HEK293 (cell line): ENCODE data around the gene LPP.

Experiments
- ZFHX2 ChIP-seq: fragments of 450-650 bp; formaldehyde crosslinking; conservative IDR thresholded peaks from 2 replicates; pipeline ENCODE4 v1.5.1; 2016; ENCODE audit warnings: missing biosample characterization, missing genetic modification characterization
- ZNF23 ChIP-seq: fragments of 450-650 bp; formaldehyde crosslinking; IDR thresholded peaks from 2 replicates; pipeline ENCODE4 v1.5.1; 2016; ENCODE audit warnings: missing biosample characterization, missing genetic modification characterization, borderline replicate concordance
- ZNF521 ChIP-seq: fragments of 450-650 bp; formaldehyde crosslinking; IDR thresholded peaks from 2 replicates; pipeline ENCODE4 v1.5.1; 2017; ENCODE audit warnings: missing biosample characterization, mild to moderate bottlenecking, missing genetic modification characterization
- ZNF555 ChIP-seq: fragments of 450-650 bp; formaldehyde crosslinking; conservative IDR thresholded peaks from 2 replicates; pipeline ENCODE4 v1.5.1; 2017; ENCODE audit warnings: missing biosample characterization, mild to moderate bottlenecking, missing genetic modification characterization, inconsistent platforms
- ZXDB ChIP-seq: fragments of 450-650 bp; formaldehyde crosslinking; IDR thresholded peaks from 2 replicates; pipeline ENCODE4 v1.5.1; 2016; ENCODE audit warnings: missing biosample characterization, missing genetic modification characterization
- TF ChIP-seq, protein P1 (sequence below): fragments of 450-650 bp; formaldehyde crosslinking; IDR thresholded peaks from 2 replicates; pipeline ENCODE4 v1.5.1; 2016; ENCODE audit warnings: missing biosample characterization, missing genetic modification characterization

DNA sequence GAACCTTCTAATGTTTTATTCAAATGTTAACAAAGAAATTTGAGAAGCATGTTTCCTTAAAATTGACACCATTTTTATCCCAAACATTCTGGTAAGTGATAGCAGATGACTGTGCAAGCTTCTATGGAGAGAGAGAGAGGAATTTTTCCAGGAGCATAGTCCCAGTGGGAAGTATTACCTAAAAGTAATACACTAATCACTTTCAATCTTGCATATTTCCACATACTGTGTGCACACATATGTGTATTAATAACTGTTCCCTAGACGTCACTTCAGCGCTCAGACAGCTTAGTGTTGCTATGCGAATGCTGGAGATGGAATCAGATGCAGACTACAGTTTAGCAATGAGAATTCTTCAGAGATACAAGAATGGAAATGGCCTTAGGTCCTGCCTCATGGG lies 593.5 kb downstream of the LPP start:
- TF ChIP-seq ZNF555 (no peak), ZFHX2 (no peak), ZNF521 (tag by site-specific recombination) (no peak), ZXDB (tag by site-specific recombination) (no peak), ZNF23 (no peak)
- TF ChIP-seq, protein P1, sequence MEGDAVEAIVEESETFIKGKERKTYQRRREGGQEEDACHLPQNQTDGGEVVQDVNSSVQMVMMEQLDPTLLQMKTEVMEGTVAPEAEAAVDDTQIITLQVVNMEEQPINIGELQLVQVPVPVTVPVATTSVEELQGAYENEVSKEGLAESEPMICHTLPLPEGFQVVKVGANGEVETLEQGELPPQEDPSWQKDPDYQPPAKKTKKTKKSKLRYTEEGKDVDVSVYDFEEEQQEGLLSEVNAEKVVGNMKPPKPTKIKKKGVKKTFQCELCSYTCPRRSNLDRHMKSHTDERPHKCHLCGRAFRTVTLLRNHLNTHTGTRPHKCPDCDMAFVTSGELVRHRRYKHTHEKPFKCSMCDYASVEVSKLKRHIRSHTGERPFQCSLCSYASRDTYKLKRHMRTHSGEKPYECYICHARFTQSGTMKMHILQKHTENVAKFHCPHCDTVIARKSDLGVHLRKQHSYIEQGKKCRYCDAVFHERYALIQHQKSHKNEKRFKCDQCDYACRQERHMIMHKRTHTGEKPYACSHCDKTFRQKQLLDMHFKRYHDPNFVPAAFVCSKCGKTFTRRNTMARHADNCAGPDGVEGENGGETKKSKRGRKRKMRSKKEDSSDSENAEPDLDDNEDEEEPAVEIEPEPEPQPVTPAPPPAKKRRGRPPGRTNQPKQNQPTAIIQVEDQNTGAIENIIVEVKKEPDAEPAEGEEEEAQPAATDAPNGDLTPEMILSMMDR = no peak
